Measurements from ENCODE around the gene NUTM2F. TPM values are rescaled to one million over a fixed set of nuclear protein-coding genes. Genes with fewer than 3 reads are reported as not detected.
"Not testable (repeated sequence)": the region's sequence is repeated elsewhere in the genome, so short reads cannot be mapped to it uniquely, and the experiment has no call there.

Gene NUTM2F
- total RNA-seq, 2 donors from 2014 or later, result not detected

DNA sequence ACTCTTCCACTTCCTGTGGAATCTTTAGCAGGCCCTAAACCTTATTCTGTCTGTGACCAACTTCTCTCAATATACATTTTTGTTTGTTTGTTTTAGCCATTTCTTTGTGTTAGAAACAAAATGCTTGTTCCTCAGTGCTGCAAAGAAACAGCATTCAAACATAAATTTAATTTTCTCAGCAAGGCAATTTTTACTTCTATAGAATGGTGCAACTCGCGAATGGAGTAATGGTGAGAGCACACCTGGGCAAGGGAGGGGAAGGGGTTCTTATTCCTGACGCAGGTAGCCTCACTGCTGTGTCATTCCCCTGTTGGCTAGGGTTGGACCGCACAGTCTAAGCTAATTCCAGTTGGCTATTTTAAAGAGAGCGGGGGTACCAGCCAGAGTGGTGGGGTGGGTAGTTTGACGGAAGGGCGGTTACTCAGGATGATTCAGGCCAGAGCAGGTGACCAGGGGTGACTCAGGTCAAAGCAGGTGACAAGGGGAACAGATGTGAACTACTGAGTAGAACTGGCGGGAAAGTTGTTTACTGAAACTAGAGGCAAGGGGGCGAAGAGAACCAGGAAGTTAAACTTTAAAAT is 47.9 kb downstream of the NUTM2F start:
- H3K27me3 ChIP-seq, result no peaks in the 10 kb centered on the region
- TF ChIP-seq POLR2A (IDR thresholded peaks at IDR 0.05), result no peak
- TF ChIP-seq, protein P1, sequence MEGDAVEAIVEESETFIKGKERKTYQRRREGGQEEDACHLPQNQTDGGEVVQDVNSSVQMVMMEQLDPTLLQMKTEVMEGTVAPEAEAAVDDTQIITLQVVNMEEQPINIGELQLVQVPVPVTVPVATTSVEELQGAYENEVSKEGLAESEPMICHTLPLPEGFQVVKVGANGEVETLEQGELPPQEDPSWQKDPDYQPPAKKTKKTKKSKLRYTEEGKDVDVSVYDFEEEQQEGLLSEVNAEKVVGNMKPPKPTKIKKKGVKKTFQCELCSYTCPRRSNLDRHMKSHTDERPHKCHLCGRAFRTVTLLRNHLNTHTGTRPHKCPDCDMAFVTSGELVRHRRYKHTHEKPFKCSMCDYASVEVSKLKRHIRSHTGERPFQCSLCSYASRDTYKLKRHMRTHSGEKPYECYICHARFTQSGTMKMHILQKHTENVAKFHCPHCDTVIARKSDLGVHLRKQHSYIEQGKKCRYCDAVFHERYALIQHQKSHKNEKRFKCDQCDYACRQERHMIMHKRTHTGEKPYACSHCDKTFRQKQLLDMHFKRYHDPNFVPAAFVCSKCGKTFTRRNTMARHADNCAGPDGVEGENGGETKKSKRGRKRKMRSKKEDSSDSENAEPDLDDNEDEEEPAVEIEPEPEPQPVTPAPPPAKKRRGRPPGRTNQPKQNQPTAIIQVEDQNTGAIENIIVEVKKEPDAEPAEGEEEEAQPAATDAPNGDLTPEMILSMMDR (IDR thresholded peaks at IDR 0.05), result no peak
- intact Hi-C loops (cut with DNase I), result no loop called here
- DNase-seq (no peak), ATAC-seq (no peak)
- no peak overlapping the region for H3K4me3 ChIP-seq
- H3K4me1 ChIP-seq, result no peaks in the 10 kb centered on the region
- no peaks in the 10 kb centered on the region for H3K9me3 ChIP-seq
- WGBS, 2 donors, result 95 to 98% methylated on average over 9 of the region's 9 CpGs
- no peak overlapping the region for H3K27ac ChIP-seq
- peaks cover 3 to 6% of the 10 kb centered on the region in 2 donors for H3K36me3 ChIP-seq (replicated peaks in 1 of 2; ENCODE audit: insufficient read depth in 1 of 2, low read depth in 2 of 2)

DNA sequence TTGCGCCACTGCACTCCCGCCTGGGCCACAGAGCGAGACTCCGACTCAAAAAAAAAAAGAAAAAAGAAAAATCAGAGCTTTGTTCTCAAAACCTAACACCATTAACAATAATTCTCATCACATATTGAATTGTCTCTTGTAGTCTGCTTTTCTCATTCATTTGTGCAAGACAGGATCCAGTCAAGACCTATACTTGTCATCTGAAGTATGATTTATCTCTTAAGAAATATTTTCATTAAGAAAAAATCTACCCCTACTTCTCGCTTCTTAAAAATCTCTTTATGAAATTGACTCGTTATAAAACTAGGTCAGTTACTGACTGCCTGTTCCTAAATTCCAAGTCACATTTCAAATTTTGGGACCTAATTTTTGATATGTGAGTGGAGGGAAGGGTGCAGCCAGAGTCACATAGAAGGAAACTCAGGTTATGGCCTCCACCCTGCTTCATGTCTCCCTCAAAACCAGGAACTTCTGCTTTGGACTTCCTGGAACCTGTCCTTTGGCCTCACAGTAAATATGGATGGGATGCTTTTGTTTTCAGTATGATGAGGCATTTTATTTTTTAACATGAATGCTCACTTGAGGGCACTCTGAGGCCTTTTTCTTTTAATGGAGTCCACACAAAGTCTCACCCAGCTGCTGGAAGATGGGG is 50.4 kb downstream of the NUTM2F start:
- DNase-seq (no peak), ATAC-seq (no peak)
- intact Hi-C loops (cut with DNase I), result no loop called here
- Histone ChIP-seq H3K27ac (no peak overlapping the region), H3K36me3 (replicated peaks in 1 of 2; ENCODE audit: insufficient read depth in 1 of 2, low read depth in 2 of 2) (peaks cover 3 to 6% of the 10 kb centered on the region in 2 donors), H3K4me3 (no peak overlapping the region), H3K9me3 (no peaks in the 10 kb centered on the region), H3K4me1 (no peaks in the 10 kb centered on the region), H3K27me3 (no peaks in the 10 kb centered on the region)
- 96 to 99% methylated on average over 5 to 6 of the region's 6 CpGs for WGBS, 2 donors
- TF ChIP-seq, protein P1 (IDR thresholded peaks at IDR 0.05), result no peak
- TF ChIP-seq POLR2A (IDR thresholded peaks at IDR 0.05), result no peak

DNA sequence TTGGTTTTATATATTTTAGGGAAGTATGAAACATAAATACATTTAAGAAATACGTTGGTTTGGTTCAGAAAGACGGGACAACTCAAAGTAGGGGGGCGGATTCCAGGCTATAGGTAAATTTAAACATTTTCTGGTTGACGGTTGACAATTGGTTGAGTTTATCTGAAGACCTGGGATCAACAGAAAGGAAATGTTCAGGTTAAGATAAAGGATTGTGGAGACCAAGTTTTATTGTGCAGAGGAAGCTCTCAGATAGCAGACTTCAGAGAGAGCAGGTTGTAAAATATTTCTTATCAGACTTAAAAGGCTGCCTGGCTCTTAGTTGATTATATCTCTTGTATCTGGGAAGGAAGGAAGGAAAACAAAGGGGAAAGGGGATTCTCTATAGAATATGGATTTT is 51.4 kb downstream of the NUTM2F start:
- H3K9me3 ChIP-seq; H3K36me3 ChIP-seq (replicated peaks in 1 of 2; ENCODE audit: insufficient read depth in 1 of 2, low read depth in 2 of 2); H3K27ac ChIP-seq; H3K27me3 ChIP-seq; H3K4me3 ChIP-seq; intact Hi-C loops (cut with DNase I); DNase-seq; ATAC-seq; H3K4me1 ChIP-seq: not testable (repeated sequence)
- WGBS, 2 donors, result 93 to 94% methylated on average over 4 of the region's 4 CpGs

DNA sequence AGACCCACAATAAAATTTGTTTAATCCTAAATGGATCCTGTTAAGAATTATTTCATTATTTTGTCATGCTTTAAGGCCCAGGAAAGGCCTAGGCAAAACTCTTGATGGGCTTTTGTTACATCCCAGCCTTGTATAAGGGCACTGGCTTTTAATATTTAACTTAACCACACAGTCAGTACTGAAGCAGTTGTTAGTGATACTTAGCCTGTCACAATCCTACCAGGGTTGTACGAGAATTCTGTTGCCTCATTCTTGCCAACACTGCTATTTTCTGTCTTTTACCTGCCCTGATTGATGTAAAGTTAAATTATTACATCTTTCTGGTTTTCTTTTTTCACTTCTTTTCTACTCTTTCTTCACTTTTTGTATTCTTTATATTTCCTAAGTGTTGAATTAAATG is 58.4 kb downstream of the NUTM2F start:
- no peaks in the 10 kb centered on the region for H3K27me3 ChIP-seq
- no peak for DNase-seq
- intact Hi-C loops (cut with DNase I), result no loop called here
- no peaks in the 10 kb centered on the region for H3K9me3 ChIP-seq
- H3K4me1 ChIP-seq, result no peaks in the 10 kb centered on the region
- no peak overlapping the region for H3K4me3 ChIP-seq
- ATAC-seq, result no peak
- H3K27ac ChIP-seq, result no peak overlapping the region
- TF ChIP-seq, protein P1 (IDR thresholded peaks at IDR 0.05), result no peak
- TF ChIP-seq POLR2A (IDR thresholded peaks at IDR 0.05), result no peak
- no peaks in the 10 kb centered on the region for H3K36me3 ChIP-seq (replicated peaks in 1 of 2; ENCODE audit: insufficient read depth in 1 of 2, low read depth in 2 of 2)
- 75 to 87% methylated on average over 1 of the region's 1 CpG for WGBS, 2 donors

DNA sequence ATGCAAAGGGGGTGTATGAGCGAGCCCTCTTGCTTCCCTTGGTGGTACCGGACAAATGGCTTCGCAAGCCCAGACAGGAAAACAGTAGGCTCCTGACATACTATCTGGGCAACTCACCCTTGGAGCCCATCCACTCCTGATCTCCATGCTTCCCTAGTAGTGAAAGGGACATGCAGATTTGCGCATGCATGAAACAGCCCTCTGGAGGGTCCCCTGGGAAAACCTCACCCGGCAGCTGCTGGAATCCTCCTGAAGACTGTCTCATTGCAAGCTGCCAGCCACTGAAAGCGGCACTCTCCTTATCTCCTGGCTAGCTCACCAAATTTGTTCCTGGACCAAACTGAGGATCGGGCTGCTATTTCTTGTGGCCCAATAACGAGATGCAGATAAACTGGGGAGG is 59.2 kb downstream of the NUTM2F start:
- H3K27ac ChIP-seq, result no peak overlapping the region
- intact Hi-C loops (cut with DNase I), result no loop called here

More for the DNA sequence above, 59.2 kb downstream of the NUTM2F start:
- no peaks in the 10 kb centered on the region for H3K4me1 ChIP-seq
- 84 to 87% methylated on average over 7 to 8 of the region's 8 CpGs for WGBS, 2 donors
- no peak overlapping the region for H3K4me3 ChIP-seq
- ATAC-seq, result no peak
- no peaks in the 10 kb centered on the region for H3K36me3 ChIP-seq (replicated peaks in 1 of 2; ENCODE audit: insufficient read depth in 1 of 2, low read depth in 2 of 2)
- no peaks in the 10 kb centered on the region for H3K27me3 ChIP-seq
- no peak for DNase-seq
- TF ChIP-seq, protein P1 (IDR thresholded peaks at IDR 0.05), result no peak
- no peak for TF ChIP-seq POLR2A (IDR thresholded peaks at IDR 0.05)
- H3K9me3 ChIP-seq, result no peaks in the 10 kb centered on the region

Other genes starting within 250 kb of the NUTM2F start
- gene PTPDC1, start 244.2 kb downstream of the NUTM2F start, total RNA-seq, result 10 to 100 TPM; 11.7 to 12.2 TPM
- 1 to 10 TPM; 6.6 to 7.0 TPM for gene ZNF169, start 69.3 kb downstream of the NUTM2F start, total RNA-seq
- under 1 TPM in 1 of 2 donors, not detected in 1; 0.78 TPM for gene PCAT7, start 226.4 kb upstream of the NUTM2F start, total RNA-seq